SK-N-SH (cell line): ENCODE data around the gene NXF3. TPM values are rescaled to one million over a fixed set of nuclear protein-coding genes. Genes with fewer than 3 reads are reported as not detected.
"Not testable (repeated sequence)": the region's sequence is repeated elsewhere in the genome, so short reads cannot be mapped to it uniquely, and the experiment has no call there.

ENCODE experiments used
- CTCF ChIA-PET: fragments of 300-600, 350-600 bp; formaldehyde crosslinking; extraction: SDS; loops from one replicate; lab custom pipeline; 2021; lab: Yijun Ruan, JAX
- POLR2A ChIA-PET: fragments of 350-600 bp; sonication (Branson Sonifier 250); formaldehyde crosslinking; extraction: SDS; loops from one replicate; lab custom pipeline; 2020; ENCODE audit warnings: antibody characterized with exemption, inconsistent platforms; lab: Yijun Ruan, JAX
- DNase-seq: peaks from one replicate; pipeline ENCODE4 v3.0.0; 2012
- H2AFZ ChIP-seq: fragments of 200-600 bp; sonication (generic); 2 replicates; pipeline ENCODE4 v1.8.1; 2016; ENCODE audit warnings: antibody characterized with exemption, mild to moderate bottlenecking, low read depth
- H3F3A ChIP-seq: fragments of 200-600 bp; sonication (generic); replicated peaks from 2 replicates; pipeline ENCODE3; 2016; ENCODE audit warnings: antibody characterized with exemption, mild to moderate bottlenecking; ENCODE audit not compliant: insufficient read depth
- H3K27ac ChIP-seq, 2 experiments: fragments of 200-500 bp in 1 of 2; fragments of 200-600 bp in 1 of 2; sonication (Bioruptor generic) in 1 of 2; sonication (generic), shearing (Covaris generic) in 1 of 2; 2 replicates each; pipeline versions ENCODE4 v1.5.1 to v1.6.1; 2014 to 2016; ENCODE audit warnings: low read depth in 2 of 2, inconsistent platforms in 1 of 2, low read length in 1 of 2, mild to moderate bottlenecking in 1 of 2, mixed read lengths in 1 of 2
- H3K27me3 ChIP-seq: fragments of 200-600 bp; sonication (generic), shearing (Covaris generic); 2 replicates; pipeline ENCODE4 v1.6.1; 2016; ENCODE audit warnings: mixed run types; ENCODE audit not compliant: insufficient read depth
- H3K36me3 ChIP-seq, 2 experiments: fragments of 200-500 bp in 1 of 2; fragments of 200-600 bp in 1 of 2; sonication (Bioruptor generic) in 1 of 2; sonication (generic) in 1 of 2; replicated peaks in 1 of 2; 2 replicates each; pipeline versions ENCODE3 to v1.5.1; 2014 to 2016; ENCODE audit warnings: low read length in 1 of 2, mild to moderate bottlenecking in 1 of 2; ENCODE audit not compliant: insufficient read depth in 2 of 2, control insufficient read depth in 1 of 2
- H3K4me1 ChIP-seq, 2 experiments: fragments of 200-500 bp in 1 of 2; fragments of 200-600 bp in 1 of 2; sonication (Bioruptor generic) in 1 of 2; sonication (generic), shearing (Covaris generic) in 1 of 2; 2 replicates each; pipeline versions ENCODE4 v1.5.1 to v1.6.1; 2014 to 2016; ENCODE audit warnings: low read depth in 1 of 2, low read length in 1 of 2, mixed run types in 1 of 2; ENCODE audit not compliant: insufficient read depth in 2 of 2, control insufficient read depth in 1 of 2
- H3K4me2 ChIP-seq: fragments of 200-600 bp; sonication (generic), shearing (Covaris generic); 2 replicates; pipeline ENCODE4 v1.6.1; 2017; ENCODE audit warnings: mixed run types
- H3K4me3 ChIP-seq, 2 experiments: fragments of 200-500 bp in 1 of 2; fragments of 200-600 bp in 1 of 2; sonication (Bioruptor generic) in 1 of 2; sonication (generic), shearing (Covaris generic) in 1 of 2; 2 replicates each; pipeline versions ENCODE4 v1.5.1 to v1.8.1; 2014 to 2016; ENCODE audit warnings: low read depth in 2 of 2, inconsistent platforms in 1 of 2, low read length in 1 of 2, mild to moderate bottlenecking in 1 of 2, mixed read lengths in 1 of 2, moderate library complexity in 1 of 2
- H3K79me2 ChIP-seq: fragments of 200-600 bp; sonication (generic); 2 replicates; pipeline ENCODE4 v1.8.1; 2017; ENCODE audit warnings: mild to moderate bottlenecking; ENCODE audit not compliant: insufficient read depth
- H3K9ac ChIP-seq: fragments of 200-600 bp; sonication (generic); 2 replicates; pipeline ENCODE4 v1.6.1; 2017; ENCODE audit warnings: mixed run types
- H3K9me2 ChIP-seq: fragments of 200-600 bp; sonication (generic); 2 replicates; pipeline ENCODE4 v1.6.1; 2017; ENCODE audit warnings: mixed run types
- H3K9me3 ChIP-seq: fragments of 200-600 bp; sonication (generic); 2 replicates; pipeline ENCODE4 v1.6.1; 2017; ENCODE audit warnings: mixed run types, mild to moderate bottlenecking, moderate library complexity
- H4K20me1 ChIP-seq: fragments of 200-600 bp; sonication (generic); 2 replicates; pipeline ENCODE4 v1.6.1; 2017; ENCODE audit warnings: mild to moderate bottlenecking, mixed run types; ENCODE audit not compliant: insufficient read depth
- CHD2 ChIP-seq: fragments of 150-350 bp; IDR thresholded peaks from 2 replicates; pipeline ENCODE4 v1.6.1; 2018; ENCODE audit warnings: low read length; ENCODE audit not compliant: partially characterized antibody
- EZH2phosphoT487 ChIP-seq: fragments of 200-600 bp; sonication (generic); IDR thresholded peaks from 2 replicates; pipeline ENCODE4 v1.6.1; 2017; ENCODE audit warnings: low read depth, mixed run types, mild to moderate bottlenecking, antibody characterized with exemption, moderate library complexity, borderline replicate concordance
- MEF2A ChIP-seq: IDR thresholded peaks from 2 replicates; pipeline ENCODE4 v1.4.0; 2012; ENCODE audit warnings: low read depth, borderline replicate concordance
- MXI1 ChIP-seq: IDR thresholded peaks from 2 replicates; pipeline ENCODE4 v1.6.1; 2012; ENCODE audit warnings: mild to moderate bottlenecking, low read depth, low read length, improper control_type of control experiment
- NRF1 ChIP-seq: IDR thresholded peaks from 2 replicates; pipeline ENCODE4 v1.6.1; 2012; ENCODE audit warnings: low read depth, mild to moderate bottlenecking, low read length
- RCOR1 ChIP-seq: fragments of 150-350 bp; IDR thresholded peaks from 2 replicates; pipeline ENCODE4 v1.6.1; 2017; ENCODE audit warnings: antibody characterized with exemption, low read length
- RFX5 ChIP-seq: IDR thresholded peaks from 2 replicates; pipeline ENCODE4 v1.6.1; 2012; ENCODE audit warnings: mild to moderate bottlenecking, improper control_type of control experiment, low read length
- RXRA ChIP-seq: IDR thresholded peaks from 2 replicates; pipeline ENCODE4 v1.4.0; 2012; ENCODE audit warnings: low read depth, mild to moderate bottlenecking, borderline replicate concordance
- SMC3 ChIP-seq: IDR thresholded peaks from 2 replicates; pipeline ENCODE4 v1.6.1; 2012; ENCODE audit warnings: low read depth, low read length, improper control_type of control experiment
- TAF1 ChIP-seq: IDR thresholded peaks from 2 replicates; pipeline ENCODE4 v1.6.1; 2012; ENCODE audit warnings: low read depth, mild to moderate bottlenecking, low read length, moderate library complexity, borderline replicate concordance
- YY1 ChIP-seq: IDR thresholded peaks from 2 replicates; pipeline ENCODE4 v1.4.0; 2012; ENCODE audit warnings: low read depth, mild to moderate bottlenecking
- WGBS: methylation state at CpG from one replicate; pipeline ENCODE4 v1.1.6; 2017; ENCODE audit warnings: low lambda C conversion rate; 5-methylcytosine and 5-hydroxymethylcytosine counted together
- polyA plus RNA-seq, 3 experiments: library from polyadenylated mRNA; depleted of rRNA; stranded (reverse); fragments of >200 nt; gene quantifications; 2 replicates each; pipeline ENCODE4 v1.2.3, GENCODE V29; 2012
- TF ChIP-seq, protein P1 (sequence below): fragments of 150-350 bp; IDR thresholded peaks from 2 replicates; pipeline ENCODE4 v1.6.1; 2017; ENCODE audit warnings: antibody characterized with exemption, low read length, low read depth, borderline replicate concordance
- TF ChIP-seq, protein P2 (sequence below): fragments of 200-600 bp; sonication (generic); IDR thresholded peaks from 2 replicates; pipeline ENCODE4 v1.6.1; 2017; ENCODE audit warnings: antibody characterized with exemption, mild to moderate bottlenecking, moderate library complexity

NXF3 gene
- polyA plus RNA-seq, 1 of the 3 experiments (the other 2 are of a cell fraction): 0.20 TPM

DNA sequence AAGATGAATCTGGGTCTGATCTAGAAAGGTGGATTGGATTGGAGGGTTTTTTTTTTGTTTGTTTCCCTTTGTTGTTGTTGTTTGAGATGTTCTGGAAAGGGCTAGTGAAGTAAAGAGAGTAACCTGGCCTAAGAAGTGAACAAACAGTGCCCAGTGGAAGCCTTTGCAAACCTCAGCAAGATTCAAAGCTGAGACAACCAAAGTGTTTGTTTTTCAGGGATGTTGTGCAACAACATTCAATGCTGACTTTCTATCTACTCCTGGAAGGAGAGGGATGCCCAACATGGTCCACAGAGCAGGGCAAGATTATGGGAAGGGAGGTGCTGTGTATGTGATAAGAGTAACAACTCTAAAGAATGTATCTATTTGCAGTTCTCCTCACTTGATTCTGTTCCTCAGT is 40.3 kb downstream of the NXF3 start:
- Histone ChIP-seq H3K4me1 (no peaks in the 10 kb centered on the region), H2AFZ (no peak overlapping the region)
- no peak for TF ChIP-seq RCOR1
- TF ChIP-seq SMC3: no peak
- TF ChIP-seq CHD2: no peak
- no peak for TF ChIP-seq MEF2A
- TF ChIP-seq YY1: no peak
- no peak for TF ChIP-seq TAF1
- TF ChIP-seq MXI1: no peak
- no peak for TF ChIP-seq EZH2phosphoT487
- TF ChIP-seq, protein P1, sequence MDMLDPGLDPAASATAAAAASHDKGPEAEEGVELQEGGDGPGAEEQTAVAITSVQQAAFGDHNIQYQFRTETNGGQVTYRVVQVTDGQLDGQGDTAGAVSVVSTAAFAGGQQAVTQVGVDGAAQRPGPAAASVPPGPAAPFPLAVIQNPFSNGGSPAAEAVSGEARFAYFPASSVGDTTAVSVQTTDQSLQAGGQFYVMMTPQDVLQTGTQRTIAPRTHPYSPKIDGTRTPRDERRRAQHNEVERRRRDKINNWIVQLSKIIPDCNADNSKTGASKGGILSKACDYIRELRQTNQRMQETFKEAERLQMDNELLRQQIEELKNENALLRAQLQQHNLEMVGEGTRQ: no peak
- TF ChIP-seq RFX5: no peak
- TF ChIP-seq, protein P2, sequence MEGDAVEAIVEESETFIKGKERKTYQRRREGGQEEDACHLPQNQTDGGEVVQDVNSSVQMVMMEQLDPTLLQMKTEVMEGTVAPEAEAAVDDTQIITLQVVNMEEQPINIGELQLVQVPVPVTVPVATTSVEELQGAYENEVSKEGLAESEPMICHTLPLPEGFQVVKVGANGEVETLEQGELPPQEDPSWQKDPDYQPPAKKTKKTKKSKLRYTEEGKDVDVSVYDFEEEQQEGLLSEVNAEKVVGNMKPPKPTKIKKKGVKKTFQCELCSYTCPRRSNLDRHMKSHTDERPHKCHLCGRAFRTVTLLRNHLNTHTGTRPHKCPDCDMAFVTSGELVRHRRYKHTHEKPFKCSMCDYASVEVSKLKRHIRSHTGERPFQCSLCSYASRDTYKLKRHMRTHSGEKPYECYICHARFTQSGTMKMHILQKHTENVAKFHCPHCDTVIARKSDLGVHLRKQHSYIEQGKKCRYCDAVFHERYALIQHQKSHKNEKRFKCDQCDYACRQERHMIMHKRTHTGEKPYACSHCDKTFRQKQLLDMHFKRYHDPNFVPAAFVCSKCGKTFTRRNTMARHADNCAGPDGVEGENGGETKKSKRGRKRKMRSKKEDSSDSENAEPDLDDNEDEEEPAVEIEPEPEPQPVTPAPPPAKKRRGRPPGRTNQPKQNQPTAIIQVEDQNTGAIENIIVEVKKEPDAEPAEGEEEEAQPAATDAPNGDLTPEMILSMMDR: no peak
- TF ChIP-seq RXRA: no peak
- no peak for TF ChIP-seq NRF1
- TF ChIP-seq, all 33 proteins: peak for 0
- DNase-seq: no peak
- Histone ChIP-seq H3K27ac (no peak overlapping the region), H4K20me1 (no peaks in the 10 kb centered on the region), H3K36me3 (no peaks in the 10 kb centered on the region), H3K4me3 (no peak overlapping the region), H3K9me3 (no peaks in the 10 kb centered on the region), H3K27me3 (no peaks in the 10 kb centered on the region; the same call in 1 of the 2 replicates), H3K79me2 (no peaks in the 10 kb centered on the region), H3F3A (no peaks in the 10 kb centered on the region), H3K9me2 (no peaks in the 10 kb centered on the region), H3K4me2 (no peak overlapping the region), H3K9ac (no peak overlapping the region)
- CTCF ChIA-PET: no interaction called here
- POLR2A ChIA-PET: interaction anchor here (0.6 kb wide), 1 partner anchor 91 kb away, joined by 6 read pairs; no protein-coding TSS in a partner anchor

DNA sequence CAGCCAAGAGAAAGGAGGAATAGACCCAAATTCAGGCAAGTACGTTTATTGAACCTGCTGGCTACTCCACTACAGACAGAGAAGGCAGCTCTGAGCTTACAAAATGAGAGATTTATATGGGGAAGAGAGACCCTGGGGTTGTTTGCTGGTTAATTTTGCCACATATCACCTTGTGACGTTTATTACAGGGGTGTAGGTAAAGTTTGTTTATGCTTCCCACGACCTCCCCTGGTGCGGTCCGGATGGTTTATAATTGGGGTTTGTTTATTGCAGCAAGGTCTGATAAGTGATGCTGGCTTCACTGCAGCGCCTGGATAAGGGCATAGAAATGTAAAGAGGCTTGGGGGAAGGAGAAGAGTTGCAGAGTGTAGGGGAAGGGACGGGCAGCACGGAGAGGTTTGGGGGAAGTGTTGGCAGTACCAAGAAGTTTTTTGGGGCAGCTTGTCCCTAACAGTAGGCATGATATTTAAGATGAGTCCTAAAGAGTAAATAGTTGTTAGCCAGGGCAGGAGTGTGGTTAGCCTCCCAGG is 41.6 kb downstream of the NXF3 start:
- Histone ChIP-seq H2AFZ (no peak overlapping the region), H3K4me1 (no peaks in the 10 kb centered on the region), H3K4me3 (no peak overlapping the region), H3K9ac (no peak overlapping the region), H4K20me1 (no peaks in the 10 kb centered on the region), H3K9me2 (no peaks in the 10 kb centered on the region), H3K9me3 (no peaks in the 10 kb centered on the region), H3K27me3 (no peaks in the 10 kb centered on the region; the same call in 1 of the 2 replicates), H3F3A (no peaks in the 10 kb centered on the region), H3K27ac (no peak overlapping the region), H3K4me2 (no peak overlapping the region), H3K79me2 (no peaks in the 10 kb centered on the region), H3K36me3 (no peaks in the 10 kb centered on the region)
- TF ChIP-seq TAF1: no peak
- DNase-seq: no peak
- WGBS: 42% methylated on average over 8 of the region's 8 CpGs
- ChIA-PET POLR2A (no interaction called here), CTCF (no interaction called here)

DNA sequence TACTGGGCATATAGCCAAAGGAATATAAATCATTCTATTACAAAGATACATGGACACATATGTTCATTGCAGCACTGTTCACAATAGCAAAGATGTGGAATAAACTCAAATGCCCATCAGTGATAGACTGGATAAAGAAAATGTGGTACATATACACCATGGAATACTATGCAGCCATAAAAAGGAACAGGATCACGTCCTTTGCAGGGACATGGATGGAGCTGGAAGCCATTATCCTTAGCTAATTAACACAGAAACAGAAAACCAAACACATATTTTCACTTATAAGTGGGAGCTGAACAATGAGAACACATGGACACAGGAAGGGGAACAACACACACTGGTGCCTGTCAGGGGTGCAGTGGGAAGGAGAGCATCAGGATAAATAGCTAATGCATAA is 59.6 kb downstream of the NXF3 start:
- H3K4me2 ChIP-seq, H3K27ac ChIP-seq, H3K4me1 ChIP-seq, H3K79me2 ChIP-seq, H3K9me3 ChIP-seq, H4K20me1 ChIP-seq, POLR2A ChIA-PET, H3K9me2 ChIP-seq, H3K4me3 ChIP-seq, CTCF ChIA-PET, H2AFZ ChIP-seq, H3K9ac ChIP-seq, H3K27me3 ChIP-seq, H3K36me3 ChIP-seq, DNase-seq, H3F3A ChIP-seq: not testable (repeated sequence)
- 0% methylated on average over 1 of the region's 1 CpG for WGBS
